Measurements from ENCODE around the gene POLRMT.
"Not testable (repeated sequence)": the region's sequence is repeated elsewhere in the genome, so short reads cannot be mapped to it uniquely, and the experiment has no call there.

POLRMT gene

DNA sequence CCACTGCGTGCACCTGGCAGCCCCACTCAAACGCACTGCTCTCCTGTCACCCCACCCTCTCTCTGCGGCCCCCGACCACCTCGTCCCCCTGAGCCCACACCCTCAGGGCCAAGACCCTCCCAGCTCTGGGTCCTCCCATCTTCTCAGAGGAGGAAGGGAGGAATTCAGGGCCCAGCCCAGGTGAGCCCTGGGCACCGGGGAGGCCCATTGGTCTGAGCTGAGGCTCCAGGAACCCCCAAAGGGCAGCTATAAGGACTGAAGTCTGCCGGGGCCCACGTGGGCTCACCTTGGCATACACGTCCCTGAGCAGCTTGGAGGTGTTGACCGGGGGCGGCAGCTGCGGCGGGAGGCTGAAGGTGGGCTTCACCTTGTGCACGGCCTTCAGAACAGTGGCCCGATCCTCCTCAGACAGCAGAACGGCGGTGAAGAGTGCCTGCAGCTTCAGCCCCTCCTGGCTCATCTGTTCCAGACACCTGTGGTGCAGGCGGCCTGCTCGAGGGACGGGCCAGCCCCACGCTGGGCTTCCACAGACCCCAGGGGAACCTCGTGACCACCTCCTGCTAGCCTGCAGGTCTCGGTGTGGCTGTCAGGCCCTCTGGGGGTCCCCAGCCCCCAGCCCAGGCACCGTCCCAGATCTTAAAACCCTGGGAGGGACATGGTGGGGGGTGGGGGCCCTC lies 8.8 kb downstream of the POLRMT start:
- DNase-seq, result no peak

GRCh38 chr19:623974-624373 lies 9.4 kb downstream of the POLRMT start:
- no peak for DNase-seq

DNA sequence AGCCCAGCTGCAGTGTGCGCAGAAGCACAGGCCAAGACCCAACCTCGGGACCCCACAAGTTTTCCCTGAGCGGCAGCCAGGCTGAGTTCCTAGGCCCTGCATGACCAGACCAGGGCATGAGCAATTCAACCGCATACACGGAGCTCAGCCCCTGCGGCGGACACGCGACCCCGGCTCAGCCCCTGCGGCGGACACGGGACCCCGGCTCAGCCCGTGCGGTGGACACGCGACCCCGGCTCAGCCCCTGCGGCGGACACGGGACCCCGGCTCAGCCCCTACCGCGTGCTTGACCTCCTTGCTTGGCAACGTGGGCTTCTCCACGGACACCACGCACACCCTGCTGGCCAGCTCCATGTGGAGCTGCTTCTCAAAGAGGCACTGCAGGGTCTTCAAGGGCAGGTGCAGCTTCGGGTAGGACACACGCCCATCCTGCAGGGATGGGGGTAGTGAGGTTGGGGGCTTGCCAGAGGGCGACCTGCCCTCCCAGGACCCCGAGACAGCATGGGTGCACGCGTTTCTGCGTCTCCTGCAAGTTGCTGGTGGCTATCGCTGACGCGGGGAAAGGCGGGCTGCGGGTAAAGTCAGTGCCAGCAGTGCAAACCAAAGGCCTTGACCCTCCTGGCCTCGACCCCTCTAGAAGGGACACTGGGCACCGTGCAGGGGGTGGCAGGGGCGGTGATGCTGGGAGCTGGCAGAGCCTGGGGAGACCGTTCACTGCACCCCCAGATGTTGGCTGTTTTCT lies 10.0 kb downstream of the POLRMT start:
- DNase-seq, result no peak

- DNase-seq, result no peak
Measured at GRCh38 chr19:622666-623065, 10.7 kb downstream of the POLRMT start.

- DNase-seq, result no peak
Measured at GRCh38 chr19:621819-622218, 11.5 kb downstream of the POLRMT start.

GRCh38 chr19:621191-621590 lies 12.1 kb downstream of the POLRMT start:
- not testable (repeated sequence) for DNase-seq

DNA sequence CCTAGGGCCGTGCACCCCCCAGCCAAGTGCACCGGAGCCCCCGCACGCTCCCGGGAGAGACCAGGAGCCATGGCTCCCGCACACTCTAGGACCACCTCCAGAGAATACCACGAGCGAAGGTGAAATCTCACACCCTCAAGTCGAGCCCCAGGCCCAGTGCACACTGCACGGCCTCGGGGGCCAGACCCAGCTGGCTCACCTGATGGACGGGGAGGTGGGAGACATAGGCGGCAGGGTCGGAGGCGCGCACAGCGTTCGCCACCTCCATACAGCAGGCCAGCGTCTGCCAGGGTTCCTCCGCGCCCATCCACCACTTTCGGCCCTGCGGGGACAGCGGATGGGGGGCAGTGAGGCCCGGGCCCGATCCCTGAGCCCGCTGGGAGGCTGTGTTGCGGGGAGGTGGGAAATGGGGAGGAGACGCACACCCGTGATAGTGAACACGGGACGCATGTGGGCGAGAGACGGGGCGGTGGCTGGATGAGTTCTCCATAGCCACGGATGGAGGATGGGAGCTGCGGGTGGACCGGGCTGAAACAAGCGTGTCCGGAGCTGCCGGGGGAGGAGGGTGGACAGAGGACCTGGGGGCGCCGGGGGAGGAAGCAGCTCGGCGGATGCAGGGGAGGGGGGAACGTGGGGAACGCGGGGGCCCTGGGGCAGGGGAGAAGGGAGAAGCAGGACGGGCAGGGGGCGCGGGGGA lies 13.0 kb downstream of the POLRMT start:
- DNase-seq, result no peak

DNA sequence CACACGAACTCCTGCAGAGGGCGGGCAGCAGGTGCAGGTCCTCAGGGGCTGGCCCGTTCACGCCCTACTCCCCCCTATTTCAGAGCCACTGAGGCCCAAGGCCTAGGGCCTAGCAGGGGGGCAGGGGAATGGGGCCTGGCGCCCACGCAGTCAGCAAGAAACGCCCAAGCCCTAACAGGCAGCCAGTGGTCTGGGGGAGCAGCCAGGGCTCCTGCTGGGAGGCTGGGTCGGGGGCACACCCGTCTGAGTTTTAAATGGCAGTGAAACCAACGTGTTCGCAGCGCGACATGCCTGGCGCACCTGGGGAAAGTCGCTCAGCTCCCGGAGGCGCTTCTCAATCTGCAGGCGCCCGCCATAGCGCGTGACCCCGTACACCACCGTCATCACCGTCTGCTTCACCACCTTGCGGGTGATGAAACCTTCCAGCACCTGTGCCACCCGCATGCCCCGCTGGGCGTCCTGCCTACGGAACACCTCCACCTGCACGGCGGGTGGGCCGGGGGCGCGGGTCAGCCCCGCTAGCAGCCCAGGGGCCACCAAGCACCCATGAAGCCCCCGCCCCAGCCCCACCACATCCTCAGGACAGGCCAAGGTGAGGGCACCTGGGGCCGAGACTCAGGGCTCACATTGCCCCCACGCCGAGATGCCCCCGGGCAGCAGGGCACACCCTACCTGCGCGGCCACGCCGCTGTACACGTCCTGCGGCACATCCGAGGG lies 13.9 kb downstream of the POLRMT start:
- no peak for DNase-seq

DNA sequence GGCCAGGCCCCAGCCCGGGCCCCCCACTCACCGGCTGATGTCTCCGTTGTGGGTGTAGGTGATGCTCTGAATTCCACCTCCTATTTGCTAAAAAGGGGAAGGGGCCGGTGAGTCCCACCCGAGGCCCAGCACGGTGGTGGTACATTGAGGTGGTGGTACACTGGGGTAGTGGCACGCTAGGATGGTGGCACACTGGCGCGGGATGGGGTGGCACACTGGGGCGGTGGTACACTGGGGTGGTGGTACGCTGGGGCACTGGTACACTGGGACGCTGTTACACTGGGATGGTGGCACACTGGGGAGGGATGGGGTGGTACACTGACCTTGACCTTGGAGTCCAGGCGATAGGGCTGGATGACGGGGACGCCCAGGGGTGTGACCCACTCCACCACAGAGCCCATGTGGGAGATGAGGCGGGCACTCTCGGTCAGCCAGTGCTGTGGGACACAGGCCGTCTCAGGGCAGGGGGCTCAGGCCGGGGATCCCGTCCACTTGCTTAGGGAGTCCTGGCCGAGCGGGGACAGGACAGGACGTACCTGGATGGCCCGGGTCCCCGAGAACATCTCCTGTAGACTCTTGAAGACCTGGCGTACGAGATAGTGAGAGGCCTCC lies 14.6 kb downstream of the POLRMT start:
- no peak for DNase-seq

- DNase-seq, result no peak
Measured at GRCh38 chr19:618247-618619, 15.1 kb downstream of the POLRMT start.

- no peak for DNase-seq
Measured at GRCh38 chr19:617551-618246, 15.6 kb downstream of the POLRMT start.

DNA sequence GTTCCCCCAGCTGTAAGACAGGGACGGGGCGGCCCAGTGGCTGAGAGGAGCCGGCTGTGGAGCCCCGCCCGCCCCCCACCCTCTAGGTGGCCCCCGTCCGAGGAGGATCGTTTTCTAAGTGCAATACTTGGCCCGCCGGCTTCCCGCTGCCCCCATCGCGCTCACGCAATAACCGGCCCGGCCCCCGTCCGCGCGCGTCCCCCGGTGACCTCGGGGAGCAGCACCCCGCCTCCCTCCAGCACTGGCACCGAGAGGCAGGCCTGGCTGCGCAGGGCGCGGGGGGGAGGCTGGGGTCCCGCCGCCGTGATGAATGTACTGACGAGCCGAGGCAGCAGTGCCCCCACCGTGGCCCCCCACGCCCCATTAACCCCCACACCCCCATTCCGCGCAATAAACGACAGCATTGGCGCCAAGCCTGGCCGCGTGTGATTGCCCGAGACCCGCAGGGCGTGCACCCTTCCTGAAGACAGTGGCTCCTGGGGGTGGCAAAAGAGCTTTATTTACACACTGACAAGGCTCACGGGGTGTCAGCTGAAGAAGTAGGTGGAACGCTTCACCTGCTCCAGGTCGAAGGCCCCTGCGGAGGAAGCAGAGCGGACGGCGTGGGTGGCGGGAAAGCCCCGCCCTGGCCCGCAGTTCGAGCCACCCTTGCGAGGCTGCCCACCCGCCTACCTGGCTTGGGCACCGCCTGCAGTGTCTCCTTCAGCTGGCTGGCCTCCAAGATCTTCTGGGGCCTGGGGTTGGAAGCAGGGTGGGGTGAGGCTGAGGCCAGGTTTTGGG lies 16.4 kb downstream of the POLRMT start:
- DNase-seq, result no peak

- no peak for DNase-seq
Measured at GRCh38 chr19:616062-616700, 17.2 kb downstream of the POLRMT start.

DNA sequence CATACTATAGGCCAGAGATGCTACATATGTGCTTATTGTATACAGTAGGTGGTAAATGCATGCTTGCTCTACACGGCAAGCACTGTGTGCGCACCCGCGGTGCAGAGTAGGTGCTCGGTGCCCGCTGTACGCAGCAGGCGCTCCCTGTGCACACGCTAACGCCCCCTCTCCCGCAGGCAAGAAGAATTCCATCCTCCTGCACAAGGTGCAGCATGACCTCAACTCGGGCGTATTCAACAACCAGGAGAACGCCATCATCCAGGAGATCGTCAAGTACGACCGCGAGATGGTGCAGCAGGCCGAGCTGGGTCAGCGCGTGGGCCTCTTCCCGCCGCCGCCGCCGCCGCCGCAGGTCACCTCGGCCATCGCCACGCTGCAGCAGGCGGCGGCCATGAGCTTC lies 17.7 kb downstream of the POLRMT start:
- no peak for DNase-seq

GRCh38 chr19:613732-614567 lies 19.4 kb downstream of the POLRMT start:
- no peak for DNase-seq

GRCh38 chr19:612941-613340 lies 20.4 kb downstream of the POLRMT start:
- no peak for DNase-seq

DNA sequence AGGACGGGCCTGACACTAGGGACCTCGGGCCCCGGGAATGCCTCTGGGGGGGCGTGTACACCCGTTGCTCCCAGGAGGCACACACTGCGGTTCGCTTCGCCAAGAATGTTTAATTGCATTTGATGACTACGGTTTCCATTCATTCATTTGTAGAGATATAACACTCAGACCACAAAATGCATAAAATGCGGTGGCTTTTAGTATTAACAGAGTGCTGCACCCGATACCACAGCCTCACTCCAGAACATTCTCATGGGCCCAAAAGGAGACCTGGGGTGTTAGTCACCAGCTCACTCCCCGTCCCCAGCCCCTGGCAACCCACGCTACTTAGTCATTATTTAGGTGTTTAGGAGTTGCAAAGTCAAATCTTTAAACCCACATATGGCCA lies 21.9 kb downstream of the POLRMT start:
- DNase-seq, result peak; percentile 84

DNA sequence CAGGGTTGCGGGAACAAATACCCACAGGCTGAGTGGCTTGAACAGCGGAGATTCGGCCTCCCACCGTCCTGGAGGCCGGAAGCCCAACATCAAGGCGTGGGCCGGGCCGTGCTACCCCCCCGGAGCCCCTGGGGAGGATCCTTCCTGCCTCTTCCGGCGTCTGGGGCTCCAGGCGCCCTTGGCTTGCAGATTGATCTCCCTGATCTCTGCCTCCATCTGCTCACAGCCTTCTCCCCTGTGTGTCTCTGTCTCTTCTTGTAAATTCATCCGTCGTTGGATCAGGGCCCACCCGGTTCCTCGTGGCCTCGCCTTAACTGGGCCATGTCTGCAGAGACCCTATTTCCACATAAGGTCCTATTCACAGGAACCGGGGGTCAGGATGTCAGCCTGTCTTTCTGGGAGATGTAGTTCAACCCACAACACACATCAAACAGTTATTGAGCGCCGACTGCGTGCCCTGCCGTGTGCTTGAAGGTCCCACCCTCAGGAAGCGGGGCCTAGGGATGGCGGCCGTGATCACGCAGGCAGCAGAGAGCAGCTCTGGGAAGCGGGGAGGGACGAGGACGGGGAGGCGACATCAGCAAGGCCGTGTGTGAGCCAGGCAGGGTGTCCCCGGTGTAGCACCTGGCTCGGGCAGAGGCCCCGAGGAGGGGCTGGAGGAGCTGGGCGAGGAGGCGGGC lies 22.4 kb downstream of the POLRMT start:
- DNase-seq, result peak; percentile 74

DNA sequence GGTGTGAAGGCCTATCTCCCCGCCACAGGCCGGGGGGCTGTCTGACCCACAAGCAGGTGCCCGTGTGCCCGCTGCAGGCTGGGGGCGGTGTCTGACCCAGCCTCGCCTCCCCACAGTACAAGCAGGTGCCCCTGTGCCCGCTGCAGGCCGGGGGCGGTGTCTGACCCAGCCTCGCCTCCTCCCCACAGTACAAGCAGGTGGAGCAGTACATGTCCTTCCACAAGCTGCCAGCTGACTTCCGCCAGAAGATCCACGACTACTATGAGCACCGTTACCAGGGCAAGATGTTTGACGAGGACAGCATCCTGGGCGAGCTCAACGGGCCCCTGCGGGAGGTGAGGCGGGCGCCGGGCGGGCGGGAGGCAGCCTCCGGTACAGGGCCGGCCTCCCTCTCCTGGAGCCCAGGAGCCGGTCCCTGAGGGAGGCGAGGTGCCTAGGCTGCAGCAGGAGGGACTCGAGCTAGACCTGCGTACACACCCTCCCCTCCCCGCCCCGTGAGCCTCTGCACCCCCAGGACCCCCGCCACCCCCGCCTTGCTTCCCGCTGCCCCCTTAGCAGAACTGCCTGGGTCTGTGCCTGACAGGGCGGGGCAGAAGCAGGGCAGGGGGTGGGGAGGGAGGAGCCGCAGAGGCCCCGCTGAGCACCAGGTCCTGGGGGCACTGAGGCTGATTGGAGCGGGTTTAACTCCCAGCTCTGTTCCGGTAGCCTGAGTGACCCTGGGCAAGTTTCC lies 23.1 kb downstream of the POLRMT start:
- DNase-seq, result peak; percentile 39
